ENCODE data around the gene SLC41A3.

Gene SLC41A3

GRCh38 chr3:126019683-126020082, 64.2 kb downstream of the SLC41A3 start:
- H3K36me3 ChIP-seq (ENCODE audit: control insufficient read depth in 1 of 2, insufficient read depth in 2 of 2, low read length in 2 of 2) = peaks cover 0 to 22% of the 10 kb centered on the region in 2 donors
- no peak overlapping the region for H3K4me3 ChIP-seq (ENCODE audit: low read depth in 1 of 2, low read length in 2 of 2)
- H3K27me3 ChIP-seq (ENCODE audit: control insufficient read depth in 1 of 2, insufficient read depth in 2 of 2, low read length in 2 of 2) = no peaks in the 10 kb centered on the region
- H3K27ac ChIP-seq (ENCODE audit: low read depth, low read length) = no peak overlapping the region
- no peaks in the 10 kb centered on the region for H3K9me3 ChIP-seq (ENCODE audit: control insufficient read depth in 1 of 2, low read length in 2 of 2)
- H3K4me1 ChIP-seq (ENCODE audit: control insufficient read depth in 1 of 2, insufficient read depth in 2 of 2, low read length in 2 of 2) = no peaks in the 10 kb centered on the region
- H3K9ac ChIP-seq (ENCODE audit: low read depth in 1 of 2, low read length in 2 of 2) = no peak overlapping the region

- Histone ChIP-seq H3K4me1 (ENCODE audit: control insufficient read depth in 1 of 2, insufficient read depth in 2 of 2, low read length in 2 of 2) (no peaks in the 10 kb centered on the region), H3K9me3 (ENCODE audit: control insufficient read depth in 1 of 2, low read length in 2 of 2) (no peaks in the 10 kb centered on the region), H3K9ac (ENCODE audit: low read depth in 1 of 2, low read length in 2 of 2) (no peak overlapping the region), H3K27ac (ENCODE audit: low read depth, low read length) (no peak overlapping the region), H3K27me3 (ENCODE audit: control insufficient read depth in 1 of 2, insufficient read depth in 2 of 2, low read length in 2 of 2) (no peaks in the 10 kb centered on the region), H3K36me3 (ENCODE audit: control insufficient read depth in 1 of 2, insufficient read depth in 2 of 2, low read length in 2 of 2) (peaks cover 0 to 20% of the 10 kb centered on the region in 2 donors), H3K4me3 (ENCODE audit: low read depth in 1 of 2, low read length in 2 of 2) (no peak overlapping the region)
Measured at GRCh38 chr3:126018995-126019394, 64.9 kb downstream of the SLC41A3 start.

- no peak overlapping the region for H3K4me3 ChIP-seq (ENCODE audit: low read depth in 1 of 2, low read length in 2 of 2)
- no peaks in the 10 kb centered on the region for H3K9me3 ChIP-seq (ENCODE audit: control insufficient read depth in 1 of 2, low read length in 2 of 2)
- no peaks in the 10 kb centered on the region for H3K27me3 ChIP-seq (ENCODE audit: control insufficient read depth in 1 of 2, insufficient read depth in 2 of 2, low read length in 2 of 2)
- no peak overlapping the region for H3K9ac ChIP-seq (ENCODE audit: low read depth in 1 of 2, low read length in 2 of 2)
- no peaks in the 10 kb centered on the region for H3K4me1 ChIP-seq (ENCODE audit: control insufficient read depth in 1 of 2, insufficient read depth in 2 of 2, low read length in 2 of 2)
- H3K27ac ChIP-seq (ENCODE audit: low read depth, low read length) = no peak overlapping the region
- H3K36me3 ChIP-seq (ENCODE audit: control insufficient read depth in 1 of 2, insufficient read depth in 2 of 2, low read length in 2 of 2) = peaks cover 0 to 17% of the 10 kb centered on the region in 2 donors
Measured at GRCh38 chr3:126018545-126018944, 65.4 kb downstream of the SLC41A3 start.

GRCh38 chr3:126017362-126017761, 66.6 kb downstream of the SLC41A3 start:
- Histone ChIP-seq H3K27ac (ENCODE audit: low read depth, low read length) (no peak overlapping the region), H3K36me3 (ENCODE audit: control insufficient read depth in 1 of 2, insufficient read depth in 2 of 2, low read length in 2 of 2) (peaks cover 0 to 18% of the 10 kb centered on the region in 2 donors), H3K9me3 (ENCODE audit: control insufficient read depth in 1 of 2, low read length in 2 of 2) (no peaks in the 10 kb centered on the region), H3K9ac (ENCODE audit: low read depth in 1 of 2, low read length in 2 of 2) (no peak overlapping the region), H3K4me3 (ENCODE audit: low read depth in 1 of 2, low read length in 2 of 2) (no peak overlapping the region), H3K27me3 (ENCODE audit: control insufficient read depth in 1 of 2, insufficient read depth in 2 of 2, low read length in 2 of 2) (no peaks in the 10 kb centered on the region), H3K4me1 (ENCODE audit: control insufficient read depth in 1 of 2, insufficient read depth in 2 of 2, low read length in 2 of 2) (no peaks in the 10 kb centered on the region)

GRCh38 chr3:126016616-126017015, 67.3 kb downstream of the SLC41A3 start:
- no peak overlapping the region for H3K9ac ChIP-seq (ENCODE audit: low read depth in 1 of 2, low read length in 2 of 2)
- no peak overlapping the region for H3K27ac ChIP-seq (ENCODE audit: low read depth, low read length)
- H3K36me3 ChIP-seq (ENCODE audit: control insufficient read depth in 1 of 2, insufficient read depth in 2 of 2, low read length in 2 of 2) = peaks cover 0 to 24% of the 10 kb centered on the region in 2 donors
- H3K4me1 ChIP-seq (ENCODE audit: control insufficient read depth in 1 of 2, insufficient read depth in 2 of 2, low read length in 2 of 2) = no peaks in the 10 kb centered on the region
- H3K9me3 ChIP-seq (ENCODE audit: control insufficient read depth in 1 of 2, low read length in 2 of 2) = no peaks in the 10 kb centered on the region
- H3K27me3 ChIP-seq (ENCODE audit: control insufficient read depth in 1 of 2, insufficient read depth in 2 of 2, low read length in 2 of 2) = no peaks in the 10 kb centered on the region
- H3K4me3 ChIP-seq (ENCODE audit: low read depth in 1 of 2, low read length in 2 of 2) = no peak overlapping the region

- Histone ChIP-seq H3K27me3 (ENCODE audit: control insufficient read depth in 1 of 2, insufficient read depth in 2 of 2, low read length in 2 of 2) (no peaks in the 10 kb centered on the region), H3K36me3 (ENCODE audit: control insufficient read depth in 1 of 2, insufficient read depth in 2 of 2, low read length in 2 of 2) (peaks cover 0 to 28% of the 10 kb centered on the region in 2 donors), H3K27ac (ENCODE audit: low read depth, low read length) (no peak overlapping the region), H3K9ac (ENCODE audit: low read depth in 1 of 2, low read length in 2 of 2) (no peak overlapping the region), H3K4me3 (ENCODE audit: low read depth in 1 of 2, low read length in 2 of 2) (no peak overlapping the region), H3K9me3 (ENCODE audit: control insufficient read depth in 1 of 2, low read length in 2 of 2) (no peaks in the 10 kb centered on the region), H3K4me1 (ENCODE audit: control insufficient read depth in 1 of 2, insufficient read depth in 2 of 2, low read length in 2 of 2) (no peaks in the 10 kb centered on the region)
Measured at GRCh38 chr3:126015075-126015474, 68.8 kb downstream of the SLC41A3 start.

GRCh38 chr3:126014252-126014651, 69.7 kb downstream of the SLC41A3 start:
- Histone ChIP-seq H3K27ac (ENCODE audit: low read depth, low read length) (no peak overlapping the region), H3K9ac (ENCODE audit: low read depth in 1 of 2, low read length in 2 of 2) (no peak overlapping the region), H3K36me3 (ENCODE audit: control insufficient read depth in 1 of 2, insufficient read depth in 2 of 2, low read length in 2 of 2) (peaks cover 0 to 28% of the 10 kb centered on the region in 2 donors), H3K4me3 (ENCODE audit: low read depth in 1 of 2, low read length in 2 of 2) (no peak overlapping the region), H3K9me3 (ENCODE audit: control insufficient read depth in 1 of 2, low read length in 2 of 2) (no peaks in the 10 kb centered on the region), H3K4me1 (ENCODE audit: control insufficient read depth in 1 of 2, insufficient read depth in 2 of 2, low read length in 2 of 2) (no peaks in the 10 kb centered on the region), H3K27me3 (ENCODE audit: control insufficient read depth in 1 of 2, insufficient read depth in 2 of 2, low read length in 2 of 2) (no peaks in the 10 kb centered on the region)

GRCh38 chr3:126013751-126014156, 70.2 kb downstream of the SLC41A3 start:
- H3K27me3 ChIP-seq (ENCODE audit: control insufficient read depth in 1 of 2, insufficient read depth in 2 of 2, low read length in 2 of 2) = no peaks in the 10 kb centered on the region
- no peaks in the 10 kb centered on the region for H3K9me3 ChIP-seq (ENCODE audit: control insufficient read depth in 1 of 2, low read length in 2 of 2)
- H3K4me3 ChIP-seq (ENCODE audit: low read depth in 1 of 2, low read length in 2 of 2) = no peak overlapping the region
- H3K9ac ChIP-seq (ENCODE audit: low read depth in 1 of 2, low read length in 2 of 2) = no peak overlapping the region
- H3K36me3 ChIP-seq (ENCODE audit: control insufficient read depth in 1 of 2, insufficient read depth in 2 of 2, low read length in 2 of 2) = peaks cover 0 to 29% of the 10 kb centered on the region in 2 donors
- no peaks in the 10 kb centered on the region for H3K4me1 ChIP-seq (ENCODE audit: control insufficient read depth in 1 of 2, insufficient read depth in 2 of 2, low read length in 2 of 2)
- H3K27ac ChIP-seq (ENCODE audit: low read depth, low read length) = no peak overlapping the region

- Histone ChIP-seq H3K4me3 (ENCODE audit: low read depth in 1 of 2, low read length in 2 of 2) (no peak overlapping the region), H3K9ac (ENCODE audit: low read depth in 1 of 2, low read length in 2 of 2) (no peak overlapping the region), H3K27ac (ENCODE audit: low read depth, low read length) (no peak overlapping the region), H3K27me3 (ENCODE audit: control insufficient read depth in 1 of 2, insufficient read depth in 2 of 2, low read length in 2 of 2) (no peaks in the 10 kb centered on the region), H3K4me1 (ENCODE audit: control insufficient read depth in 1 of 2, insufficient read depth in 2 of 2, low read length in 2 of 2) (no peaks in the 10 kb centered on the region), H3K9me3 (ENCODE audit: control insufficient read depth in 1 of 2, low read length in 2 of 2) (no peaks in the 10 kb centered on the region), H3K36me3 (ENCODE audit: control insufficient read depth in 1 of 2, insufficient read depth in 2 of 2, low read length in 2 of 2) (peaks cover 15 to 40% of the 10 kb centered on the region in 2 donors)
Measured at GRCh38 chr3:126009181-126009580, 74.7 kb downstream of the SLC41A3 start.

- H3K36me3 ChIP-seq (ENCODE audit: control insufficient read depth in 1 of 2, insufficient read depth in 2 of 2, low read length in 2 of 2) = peaks cover 15 to 40% of the 10 kb centered on the region in 2 donors
- H3K4me1 ChIP-seq (ENCODE audit: control insufficient read depth in 1 of 2, insufficient read depth in 2 of 2, low read length in 2 of 2) = no peaks in the 10 kb centered on the region
- H3K27ac ChIP-seq (ENCODE audit: low read depth, low read length) = no peak overlapping the region
Measured at GRCh38 chr3:126008219-126008618, 75.7 kb downstream of the SLC41A3 start.

GRCh38 chr3:126005951-126006350, 78.0 kb downstream of the SLC41A3 start:
- Histone ChIP-seq H3K4me3 (ENCODE audit: low read depth in 1 of 2, low read length in 2 of 2) (no peak overlapping the region), H3K9me3 (ENCODE audit: control insufficient read depth in 1 of 2, low read length in 2 of 2) (no peaks in the 10 kb centered on the region), H3K9ac (ENCODE audit: low read depth in 1 of 2, low read length in 2 of 2) (no peak overlapping the region), H3K27me3 (ENCODE audit: control insufficient read depth in 1 of 2, insufficient read depth in 2 of 2, low read length in 2 of 2) (no peaks in the 10 kb centered on the region), H3K27ac (ENCODE audit: low read depth, low read length) (no peak overlapping the region), H3K4me1 (ENCODE audit: control insufficient read depth in 1 of 2, insufficient read depth in 2 of 2, low read length in 2 of 2) (no peaks in the 10 kb centered on the region), H3K36me3 (ENCODE audit: control insufficient read depth in 1 of 2, insufficient read depth in 2 of 2, low read length in 2 of 2) (peaks cover 15 to 28% of the 10 kb centered on the region in 2 donors)

More at GRCh38 chr3:126008219-126008618, 75.7 kb downstream of the SLC41A3 start:
- no peak overlapping the region for H3K9ac ChIP-seq (ENCODE audit: low read depth in 1 of 2, low read length in 2 of 2)
- no peaks in the 10 kb centered on the region for H3K9me3 ChIP-seq (ENCODE audit: control insufficient read depth in 1 of 2, low read length in 2 of 2)
- H3K27me3 ChIP-seq (ENCODE audit: control insufficient read depth in 1 of 2, insufficient read depth in 2 of 2, low read length in 2 of 2) = no peaks in the 10 kb centered on the region
- H3K4me3 ChIP-seq (ENCODE audit: low read depth in 1 of 2, low read length in 2 of 2) = no peak overlapping the region

All from duodenal mucosa (tissue), 2 donors.